ENCODE measurements around the gene PDLIM4. TPM values are rescaled to one million over a fixed set of nuclear protein-coding genes. Genes with fewer than 3 reads are reported as not detected.

PDLIM4 gene
- total RNA-seq, 4 donors from 2014 or later, result 9.7 to 43.4 (median 19.7) TPM

DNA sequence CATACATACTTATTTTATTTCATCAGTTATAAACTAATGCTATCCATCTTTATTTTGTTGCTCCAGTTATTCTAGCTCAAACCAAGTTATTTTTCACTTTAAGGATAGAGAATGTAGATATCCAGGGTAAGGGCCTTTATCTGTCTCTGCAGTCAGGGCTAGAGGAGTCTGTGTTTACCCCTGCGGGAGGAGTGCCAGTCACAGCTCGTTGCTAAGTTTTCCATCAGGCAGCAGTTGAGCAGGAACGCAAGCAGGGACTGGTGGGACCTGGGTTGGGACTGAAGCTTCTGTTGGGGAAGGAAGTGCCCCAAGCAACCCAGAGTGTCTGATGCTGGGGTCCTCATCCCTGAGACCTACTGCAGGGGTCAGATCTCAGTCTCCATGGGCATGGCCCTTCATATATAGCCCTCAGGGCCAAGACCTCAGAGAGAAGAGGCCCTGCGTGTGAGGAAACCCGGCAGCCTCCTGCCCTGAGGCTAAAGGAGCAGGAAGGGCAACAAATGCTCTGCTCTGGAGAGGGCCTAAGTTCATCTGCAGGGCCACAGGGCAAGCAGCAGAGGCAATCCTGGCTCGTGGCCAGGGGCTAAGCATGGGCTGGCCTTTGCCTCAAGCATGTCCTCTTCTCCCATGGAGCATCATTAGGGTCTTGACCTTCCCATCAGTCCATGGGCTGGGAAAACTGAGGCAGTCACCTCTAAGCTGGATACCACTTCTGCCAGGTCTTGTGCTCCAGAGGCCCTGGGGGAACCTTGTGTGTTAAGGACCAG is 43.3 kb downstream of the PDLIM4 start:
- Histone ChIP-seq H3K4me3 (no peak overlapping the region), H3K27ac (peak overlapping the region in 1 of 4 donors; percentile 29), H3K27me3 (no peaks in the 10 kb centered on the region), H3K9me3 (no peaks in the 10 kb centered on the region), H3K36me3 (no peaks in the 10 kb centered on the region), H3K4me1 (peaks cover 3 to 23% (median 12%) of the 10 kb centered on the region in 4 donors)
- in situ Hi-C loops (cut with MboI; ENCODE audit: low pct_ligation_motif_present in 1 of 4, low pct_unique_long_range_greater_than_20kb in 1 of 4, low sequenced_read_pairs in 3 of 4) (no loop called here), intact Hi-C loops (cut with DNase I; ENCODE audit: low total_unique reads) (no loop called here)
- peak; percentile 29 for DNase-seq
- WGBS, 2 donors (ENCODE audit: low coverage in 1 of 2), result 76 to 79% methylated on average over 5 to 6 of the region's 6 CpGs
- TF ChIP-seq POLR2A (IDR thresholded peaks at IDR 0.05) (no peak), EP300 (IDR thresholded peaks at IDR 0.05; ENCODE audit: low read depth) (no peak), POLR2AphosphoS5 (IDR thresholded peaks at IDR 0.05) (no peak)
- TF ChIP-seq, protein P1, sequence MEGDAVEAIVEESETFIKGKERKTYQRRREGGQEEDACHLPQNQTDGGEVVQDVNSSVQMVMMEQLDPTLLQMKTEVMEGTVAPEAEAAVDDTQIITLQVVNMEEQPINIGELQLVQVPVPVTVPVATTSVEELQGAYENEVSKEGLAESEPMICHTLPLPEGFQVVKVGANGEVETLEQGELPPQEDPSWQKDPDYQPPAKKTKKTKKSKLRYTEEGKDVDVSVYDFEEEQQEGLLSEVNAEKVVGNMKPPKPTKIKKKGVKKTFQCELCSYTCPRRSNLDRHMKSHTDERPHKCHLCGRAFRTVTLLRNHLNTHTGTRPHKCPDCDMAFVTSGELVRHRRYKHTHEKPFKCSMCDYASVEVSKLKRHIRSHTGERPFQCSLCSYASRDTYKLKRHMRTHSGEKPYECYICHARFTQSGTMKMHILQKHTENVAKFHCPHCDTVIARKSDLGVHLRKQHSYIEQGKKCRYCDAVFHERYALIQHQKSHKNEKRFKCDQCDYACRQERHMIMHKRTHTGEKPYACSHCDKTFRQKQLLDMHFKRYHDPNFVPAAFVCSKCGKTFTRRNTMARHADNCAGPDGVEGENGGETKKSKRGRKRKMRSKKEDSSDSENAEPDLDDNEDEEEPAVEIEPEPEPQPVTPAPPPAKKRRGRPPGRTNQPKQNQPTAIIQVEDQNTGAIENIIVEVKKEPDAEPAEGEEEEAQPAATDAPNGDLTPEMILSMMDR (IDR thresholded peaks at IDR 0.05), result no peak

DNA sequence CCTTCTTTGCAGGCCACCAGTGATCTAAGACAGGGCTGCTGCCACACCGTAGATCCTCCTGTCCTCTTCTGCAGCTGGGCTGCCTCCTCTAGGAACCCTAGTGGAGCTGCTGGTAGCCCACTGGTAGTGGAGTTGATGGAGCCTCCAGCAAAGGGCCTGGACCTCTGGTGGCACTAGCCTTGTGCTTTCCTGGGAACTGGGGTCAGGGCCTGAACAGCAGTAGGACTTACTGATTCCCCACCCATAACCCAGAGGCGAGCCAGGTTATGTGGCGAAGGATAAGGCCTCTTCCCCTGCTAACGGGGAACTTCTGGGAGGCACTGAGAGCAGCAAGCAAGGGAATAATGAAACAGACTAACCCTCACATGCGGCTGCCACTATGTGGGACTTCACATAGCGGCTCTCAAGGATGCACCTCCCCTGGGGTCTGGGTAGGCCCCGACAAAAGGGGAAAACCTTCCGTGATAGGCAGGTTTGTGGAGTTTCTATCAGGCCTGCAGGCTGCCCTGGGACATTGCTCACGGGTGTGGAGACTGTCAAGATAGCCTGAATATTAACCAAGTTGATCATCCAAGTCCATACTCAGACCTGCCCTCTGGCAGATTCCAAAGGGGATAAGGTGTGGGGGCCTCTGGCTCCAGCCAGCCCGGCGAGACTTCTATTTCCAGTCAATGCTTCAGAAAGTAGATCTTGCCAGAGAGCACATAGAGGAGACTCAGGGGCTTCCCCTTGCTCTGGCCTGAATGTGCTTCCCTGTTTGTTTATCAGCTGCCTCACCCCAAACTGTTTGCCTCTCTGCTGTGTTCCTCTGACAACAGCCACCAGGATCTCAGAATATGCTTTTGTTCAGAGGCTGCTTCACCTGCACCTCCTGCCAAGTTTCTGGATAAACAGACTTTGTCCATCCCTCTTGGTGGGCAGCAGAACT is 44.1 kb downstream of the PDLIM4 start:
- in situ Hi-C loops (cut with MboI; ENCODE audit: low pct_ligation_motif_present in 1 of 4, low pct_unique_long_range_greater_than_20kb in 1 of 4, low sequenced_read_pairs in 3 of 4), result no loop called here
- no peak overlapping the region for H3K4me3 ChIP-seq
- intact Hi-C loops (cut with DNase I; ENCODE audit: low total_unique reads), result no loop called here
- peak overlapping the region in 2 of 4 donors; percentile 35 to 52 for H3K27ac ChIP-seq
- no peaks in the 10 kb centered on the region for H3K9me3 ChIP-seq
- peaks cover 3 to 26% (median 12%) of the 10 kb centered on the region in 4 donors for H3K4me1 ChIP-seq
- DNase-seq, result peak; percentile 43
- TF ChIP-seq POLR2AphosphoS5 (IDR thresholded peaks at IDR 0.05), result no peak
- H3K27me3 ChIP-seq, result no peaks in the 10 kb centered on the region
- 74% methylated on average over 11 of the region's 11 CpGs; no CpG with 5 or more reads in 1 of the 2 donors for WGBS, 2 donors (ENCODE audit: low coverage in 1 of 2)
- no peaks in the 10 kb centered on the region for H3K36me3 ChIP-seq

DNA sequence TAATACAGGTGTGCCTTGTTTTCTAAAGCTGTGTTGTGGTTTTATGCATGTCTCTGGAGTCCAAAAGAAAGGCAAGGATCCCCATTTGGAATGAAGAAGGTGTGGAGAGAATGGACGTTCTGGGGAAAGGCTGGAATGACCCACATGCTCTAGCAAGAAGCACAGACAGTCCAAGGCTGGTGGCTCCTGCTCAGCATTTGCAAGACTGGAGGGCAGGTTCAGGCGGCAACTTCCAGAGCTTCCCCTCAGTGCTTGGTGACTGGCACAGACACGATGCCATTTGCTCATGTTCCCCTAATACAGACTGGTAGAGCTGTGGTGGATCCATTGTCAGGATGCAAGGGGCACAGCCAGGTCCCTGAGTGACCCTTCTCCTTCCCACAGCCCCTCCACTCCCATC is 44.9 kb downstream of the PDLIM4 start:
- no peaks in the 10 kb centered on the region for H3K36me3 ChIP-seq
- no peaks in the 10 kb centered on the region for H3K27me3 ChIP-seq
- H3K9me3 ChIP-seq, result no peaks in the 10 kb centered on the region
- WGBS, 2 donors (ENCODE audit: low coverage in 1 of 2), result 50 to 83% methylated on average over 2 to 3 of the region's 3 CpGs
- H3K4me1 ChIP-seq, result peaks cover 3 to 34% (median 14%) of the 10 kb centered on the region in 4 donors
- no peak overlapping the region for H3K4me3 ChIP-seq
- peak overlapping the region in 1 of 4 donors; percentile 52 for H3K27ac ChIP-seq
- intact Hi-C loops (cut with DNase I; ENCODE audit: low total_unique reads) (no loop called here), in situ Hi-C loops (cut with MboI; ENCODE audit: low pct_ligation_motif_present in 1 of 4, low pct_unique_long_range_greater_than_20kb in 1 of 4, low sequenced_read_pairs in 3 of 4) (no loop called here)
- TF ChIP-seq EP300 (IDR thresholded peaks at IDR 0.05; ENCODE audit: low read depth), result no peak
- TF ChIP-seq, protein P1 (IDR thresholded peaks at IDR 0.05), result no peak
- TF ChIP-seq POLR2A (IDR thresholded peaks at IDR 0.05), result no peak
- no peak for TF ChIP-seq POLR2AphosphoS5 (IDR thresholded peaks at IDR 0.05)
- DNase-seq, result no peak

DNA sequence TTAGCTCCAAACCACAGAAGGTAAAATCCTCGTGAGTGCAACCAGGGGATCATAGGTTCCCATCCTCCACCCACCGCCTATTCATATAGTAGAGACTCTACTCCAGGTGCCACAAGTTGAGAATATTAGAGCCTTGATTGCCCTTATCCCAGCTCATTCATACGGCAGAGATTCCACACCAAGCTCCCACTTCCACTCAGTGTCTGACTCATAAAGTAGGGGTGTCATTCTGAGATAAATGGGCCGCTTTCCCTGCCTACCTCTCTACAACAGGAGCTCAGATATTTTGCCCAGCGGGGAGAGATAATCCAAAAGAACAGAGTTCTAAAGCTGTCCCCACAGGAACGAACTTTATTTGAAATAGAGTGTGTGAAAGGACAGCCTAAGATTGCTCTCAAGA is 46.1 kb downstream of the PDLIM4 start:
- no peaks in the 10 kb centered on the region for H3K9me3 ChIP-seq
- no peak overlapping the region for H3K27ac ChIP-seq
- H3K36me3 ChIP-seq, result no peaks in the 10 kb centered on the region
- H3K4me1 ChIP-seq, result peaks cover 3 to 41% (median 19%) of the 10 kb centered on the region in 4 donors
- WGBS, 2 donors (ENCODE audit: low coverage in 1 of 2), result 91 to 100% methylated on average over 2 to 6 of the region's 6 CpGs
- no peak for DNase-seq
- in situ Hi-C loops (cut with MboI; ENCODE audit: low pct_ligation_motif_present in 1 of 4, low pct_unique_long_range_greater_than_20kb in 1 of 4, low sequenced_read_pairs in 3 of 4), result no loop called here
- TF ChIP-seq EP300 (IDR thresholded peaks at IDR 0.05; ENCODE audit: low read depth), result no peak
- TF ChIP-seq POLR2AphosphoS5 (IDR thresholded peaks at IDR 0.05), result no peak
- TF ChIP-seq POLR2A (IDR thresholded peaks at IDR 0.05), result no peak
- TF ChIP-seq, protein P1 (IDR thresholded peaks at IDR 0.05), result no peak
- H3K4me3 ChIP-seq, result no peak overlapping the region
- no peaks in the 10 kb centered on the region for H3K27me3 ChIP-seq
- intact Hi-C loops (cut with DNase I; ENCODE audit: low total_unique reads), result no loop called here
